Neuron (in vitro differentiated cells): Measurements from ENCODE around the gene TMEM109.

Experiments
- H2AFZ ChIP-seq: one replicate; pipeline ENCODE4 v1.6.1; 2013; ENCODE audit warnings: low read depth, mild to moderate bottlenecking, inconsistent platforms, low read length, moderate library complexity
- H3K27me3 ChIP-seq: one replicate; pipeline ENCODE4 v1.6.1; 2013; ENCODE audit warnings: low read length; ENCODE audit not compliant: insufficient read depth
- H3K36me3 ChIP-seq: one replicate; pipeline ENCODE4 v1.6.1; 2013; ENCODE audit warnings: low read length; ENCODE audit not compliant: insufficient read depth
- H3K4me1 ChIP-seq: one replicate; pipeline ENCODE4 v1.6.1; 2013; ENCODE audit warnings: low read length; ENCODE audit not compliant: insufficient read depth
- H3K4me3 ChIP-seq: 2 replicates; pipeline ENCODE4 v1.5.1; 2013; ENCODE audit warnings: mild to moderate bottlenecking, low read length, moderate library complexity
- H3K9me3 ChIP-seq: one replicate; pipeline ENCODE4 v1.6.1; 2013; ENCODE audit warnings: low read length

The TMEM109 gene

DNA sequence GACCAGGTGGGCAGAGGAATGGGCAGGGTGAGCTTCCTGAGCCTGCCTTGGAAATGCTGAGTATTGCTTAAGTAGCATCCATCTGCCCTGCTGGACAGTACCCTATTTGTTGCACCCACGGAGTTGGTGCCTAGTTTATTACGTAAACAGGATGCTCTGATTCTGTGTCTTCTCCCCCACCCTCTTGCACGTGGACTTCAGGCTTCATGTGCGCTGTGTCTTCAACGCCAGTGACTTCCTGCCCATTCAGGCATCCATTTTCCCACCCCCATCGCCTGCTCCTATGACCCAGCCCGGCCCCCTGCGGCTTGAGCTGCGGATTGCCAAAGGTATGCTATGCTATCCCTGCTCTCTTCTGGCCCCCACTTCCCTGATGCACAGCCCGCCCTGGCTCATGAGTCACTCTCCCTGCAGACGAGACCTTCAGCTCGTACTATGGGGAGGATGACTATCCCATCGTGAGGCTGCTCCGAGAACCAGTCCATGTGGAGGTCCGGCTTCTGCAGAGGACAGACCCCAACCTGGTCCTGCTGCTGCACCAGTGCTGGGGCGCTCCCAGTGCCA is 40.9 kb upstream of the TMEM109 start:
- no peaks in the 10 kb centered on the region for H3K9me3 ChIP-seq
- peaks cover 4% of the 10 kb centered on the region for H3K36me3 ChIP-seq
- H2AFZ ChIP-seq: no peak overlapping the region
- H3K4me1 ChIP-seq: no peaks in the 10 kb centered on the region
- H3K27me3 ChIP-seq: no peaks in the 10 kb centered on the region
- H3K4me3 ChIP-seq: no peak overlapping the region

DNA sequence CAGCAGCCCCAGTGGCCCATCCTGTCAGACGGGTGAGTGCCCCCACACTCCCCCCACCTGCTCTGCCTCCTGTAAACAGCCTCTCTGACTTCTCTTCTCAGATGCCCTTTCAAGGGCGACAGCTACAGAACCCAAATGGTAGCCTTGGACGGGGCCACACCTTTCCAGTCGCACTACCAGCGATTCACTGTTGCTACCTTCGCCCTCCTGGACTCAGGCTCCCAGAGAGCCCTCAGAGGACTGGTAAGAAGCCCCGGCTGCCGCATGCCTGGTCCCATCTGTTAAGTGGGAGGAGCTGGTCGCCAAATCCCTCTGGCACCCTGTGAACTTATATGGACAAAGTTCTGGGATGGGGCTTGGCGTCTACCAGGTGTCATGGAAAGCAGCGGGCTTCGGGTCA is 40.4 kb upstream of the TMEM109 start:
- no peak overlapping the region for H3K4me3 ChIP-seq
- no peak overlapping the region for H2AFZ ChIP-seq
- H3K36me3 ChIP-seq: peaks cover 5% of the 10 kb centered on the region
- no peaks in the 10 kb centered on the region for H3K27me3 ChIP-seq
- no peaks in the 10 kb centered on the region for H3K4me1 ChIP-seq
- H3K9me3 ChIP-seq: no peaks in the 10 kb centered on the region

DNA sequence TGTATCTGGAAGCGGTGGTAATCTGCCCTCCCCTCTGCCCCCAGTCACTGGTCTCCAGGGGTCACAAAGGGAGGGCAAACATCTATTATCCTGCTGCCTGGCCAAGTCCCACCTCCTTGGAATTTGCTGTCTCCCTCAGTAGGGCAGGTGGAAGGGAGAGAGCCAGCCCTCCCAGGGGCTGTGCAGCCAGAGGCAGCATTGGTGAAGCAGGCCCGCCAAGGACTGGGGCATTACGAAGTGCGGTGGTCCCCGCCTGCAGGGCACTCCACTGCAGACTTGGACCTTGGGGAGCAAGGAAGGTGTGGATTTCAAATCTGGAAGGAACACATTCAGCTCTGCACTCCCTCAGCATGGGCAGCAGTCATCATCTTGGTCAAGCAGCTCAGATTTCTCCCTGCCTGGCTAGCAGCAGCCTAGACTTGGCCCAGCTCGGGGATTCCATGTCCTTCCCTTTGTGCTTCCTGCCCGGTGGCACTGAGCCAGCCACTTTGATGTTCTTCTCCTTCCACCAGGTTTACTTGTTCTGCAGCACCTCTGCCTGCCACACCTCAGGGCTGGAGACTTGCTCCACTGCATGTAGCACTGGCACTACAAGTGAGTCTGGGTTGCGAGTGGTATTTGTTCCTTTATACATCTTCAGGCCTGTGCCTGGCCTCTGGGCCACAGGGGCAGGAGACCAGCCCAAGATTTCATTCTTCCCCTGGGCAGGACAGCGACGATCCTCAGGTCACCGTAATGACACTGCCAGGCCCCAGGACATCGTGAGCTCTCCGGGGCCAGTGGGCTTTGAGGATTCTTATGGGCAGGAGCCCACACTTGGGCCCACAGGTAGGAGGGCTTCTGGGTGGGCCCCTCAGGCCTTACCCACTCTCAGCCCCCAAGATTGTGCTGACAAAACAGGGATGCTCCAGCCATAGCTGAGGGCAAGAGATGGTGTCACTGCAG is 39.3 kb upstream of the TMEM109 start:
- H3K4me3 ChIP-seq: no peak overlapping the region
- no peaks in the 10 kb centered on the region for H3K9me3 ChIP-seq
- peaks cover 5% of the 10 kb centered on the region for H3K36me3 ChIP-seq
- no peaks in the 10 kb centered on the region for H3K4me1 ChIP-seq
- H2AFZ ChIP-seq: no peak overlapping the region
- no peaks in the 10 kb centered on the region for H3K27me3 ChIP-seq

DNA sequence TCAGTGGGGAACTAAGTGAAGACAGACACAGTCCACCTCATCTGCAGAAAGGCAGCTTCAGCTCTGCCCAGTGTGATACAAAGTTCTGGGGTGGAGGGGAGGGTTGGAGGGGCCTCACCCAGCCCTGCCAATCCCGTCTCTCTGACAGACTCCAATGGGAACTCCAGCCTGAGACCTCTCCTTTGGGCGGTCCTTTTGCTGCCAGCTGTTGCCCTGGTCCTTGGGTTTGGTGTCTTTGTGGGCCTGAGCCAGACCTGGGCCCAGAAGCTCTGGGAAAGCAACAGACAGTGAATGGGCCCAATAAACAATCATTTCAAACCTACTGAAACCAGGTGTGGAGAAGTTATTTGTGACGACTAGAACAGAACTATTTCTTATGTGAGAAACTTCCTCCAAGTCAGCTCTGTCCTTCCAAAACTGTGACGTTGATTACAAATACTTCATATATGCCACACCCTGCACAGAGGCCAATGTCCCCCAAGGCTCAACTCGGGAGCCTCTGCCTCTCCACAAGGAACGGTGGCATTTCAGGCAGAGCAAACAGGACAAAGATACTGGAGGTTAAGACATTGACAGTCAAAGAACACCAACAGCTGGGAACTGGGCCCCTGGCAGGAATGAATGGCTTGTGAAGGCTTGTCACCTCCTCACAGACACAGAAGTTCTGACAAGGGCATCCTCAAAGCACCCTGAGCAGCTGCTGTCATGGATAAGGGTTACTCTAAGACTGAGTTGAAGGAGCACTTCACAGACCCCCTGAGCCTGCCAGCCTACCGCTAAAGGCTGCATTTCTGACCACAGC is 38.4 kb upstream of the TMEM109 start:
- Histone ChIP-seq H3K27me3 (no peaks in the 10 kb centered on the region), H2AFZ (no peak overlapping the region), H3K4me3 (no peak overlapping the region), H3K9me3 (no peaks in the 10 kb centered on the region), H3K36me3 (peaks cover 11% of the 10 kb centered on the region), H3K4me1 (peaks cover 5% of the 10 kb centered on the region)

DNA sequence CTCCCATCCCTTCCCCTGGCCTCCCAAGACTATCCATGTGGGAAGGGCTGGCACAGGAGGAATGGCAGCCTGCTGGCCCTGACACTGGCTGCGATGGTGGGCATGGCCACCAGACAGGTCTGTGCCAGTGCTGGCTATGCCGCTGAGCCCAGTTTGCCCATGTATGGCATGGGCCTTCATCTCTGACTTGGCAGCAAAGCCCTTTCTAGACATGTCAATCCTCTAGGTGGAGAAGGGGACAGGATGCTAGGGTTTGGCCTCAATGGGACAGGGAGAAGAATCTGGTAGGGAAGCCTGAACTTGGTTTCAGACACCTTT is 37.8 kb upstream of the TMEM109 start:
- H2AFZ ChIP-seq: no peak overlapping the region
- peaks cover 10% of the 10 kb centered on the region for H3K4me1 ChIP-seq
- H3K4me3 ChIP-seq: no peak overlapping the region
- no peaks in the 10 kb centered on the region for H3K27me3 ChIP-seq
- H3K9me3 ChIP-seq: no peaks in the 10 kb centered on the region
- H3K36me3 ChIP-seq: peaks cover 11% of the 10 kb centered on the region

DNA sequence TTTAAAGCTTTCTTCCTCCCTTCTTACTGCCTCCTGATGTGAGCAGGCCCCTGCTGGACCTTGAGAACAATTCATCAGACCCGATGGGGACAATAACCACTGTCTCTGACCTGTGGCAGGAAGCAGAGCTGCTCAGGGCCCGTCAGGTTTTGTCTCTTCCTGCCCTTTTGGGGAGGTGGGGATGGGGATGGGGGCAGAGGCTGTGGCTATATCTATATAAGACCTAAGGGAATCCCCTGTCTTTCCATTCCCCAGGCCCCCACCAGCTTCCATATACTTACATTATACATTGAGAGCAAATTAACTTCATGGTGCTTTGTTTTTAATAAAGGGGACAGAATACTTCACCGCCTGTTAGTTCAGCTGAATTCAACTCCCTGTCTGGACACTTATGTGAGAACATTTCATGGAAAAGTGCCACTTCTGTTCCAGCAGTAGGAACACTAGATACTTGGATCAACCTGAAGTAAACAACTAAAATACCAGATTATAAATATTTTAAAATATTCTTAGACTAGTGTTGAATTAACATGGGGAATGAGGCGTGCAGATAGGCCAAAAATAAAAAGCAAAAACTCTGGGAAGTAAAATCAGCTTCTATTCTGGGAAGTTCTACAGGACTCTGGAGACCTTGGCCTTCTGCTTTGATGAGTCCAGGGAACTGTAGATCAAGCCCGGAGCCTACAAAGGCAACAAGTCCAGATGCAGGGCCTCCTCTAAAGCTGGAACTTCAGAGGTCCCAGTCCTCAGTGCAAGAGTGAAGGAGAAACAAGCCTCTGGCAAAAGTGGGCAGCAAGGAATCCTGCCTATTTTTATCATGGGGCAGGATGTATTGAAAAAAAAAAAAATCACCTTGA is 35.5 kb upstream of the TMEM109 start:
- Histone ChIP-seq H3K27me3 (no peaks in the 10 kb centered on the region), H3K36me3 (peaks cover 11% of the 10 kb centered on the region), H3K9me3 (no peaks in the 10 kb centered on the region), H2AFZ (no peak overlapping the region), H3K4me1 (peaks cover 16% of the 10 kb centered on the region), H3K4me3 (no peak overlapping the region)

DNA sequence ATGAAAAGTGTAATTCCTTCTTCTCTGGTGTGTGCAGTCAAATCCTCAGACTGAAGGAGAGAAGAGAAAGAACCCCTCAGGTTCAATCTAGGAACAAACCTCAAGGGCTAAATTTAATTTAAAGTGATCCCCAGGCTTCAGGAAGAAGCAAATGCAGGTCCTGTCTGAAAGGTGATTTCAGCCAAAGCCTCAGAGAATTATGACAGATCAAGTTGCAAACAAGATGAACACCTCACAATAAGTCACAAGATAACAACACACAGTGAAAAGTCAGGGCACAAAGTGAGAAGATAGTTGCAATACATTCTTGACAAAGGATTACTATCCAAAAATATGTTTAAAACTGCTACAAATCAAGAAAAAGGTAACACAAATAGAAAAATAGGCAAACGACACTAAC is 34.9 kb upstream of the TMEM109 start:
- Histone ChIP-seq H3K36me3 (peaks cover 11% of the 10 kb centered on the region), H2AFZ (no peak overlapping the region), H3K9me3 (no peaks in the 10 kb centered on the region), H3K4me1 (peaks cover 16% of the 10 kb centered on the region), H3K27me3 (no peaks in the 10 kb centered on the region), H3K4me3 (no peak overlapping the region)

DNA sequence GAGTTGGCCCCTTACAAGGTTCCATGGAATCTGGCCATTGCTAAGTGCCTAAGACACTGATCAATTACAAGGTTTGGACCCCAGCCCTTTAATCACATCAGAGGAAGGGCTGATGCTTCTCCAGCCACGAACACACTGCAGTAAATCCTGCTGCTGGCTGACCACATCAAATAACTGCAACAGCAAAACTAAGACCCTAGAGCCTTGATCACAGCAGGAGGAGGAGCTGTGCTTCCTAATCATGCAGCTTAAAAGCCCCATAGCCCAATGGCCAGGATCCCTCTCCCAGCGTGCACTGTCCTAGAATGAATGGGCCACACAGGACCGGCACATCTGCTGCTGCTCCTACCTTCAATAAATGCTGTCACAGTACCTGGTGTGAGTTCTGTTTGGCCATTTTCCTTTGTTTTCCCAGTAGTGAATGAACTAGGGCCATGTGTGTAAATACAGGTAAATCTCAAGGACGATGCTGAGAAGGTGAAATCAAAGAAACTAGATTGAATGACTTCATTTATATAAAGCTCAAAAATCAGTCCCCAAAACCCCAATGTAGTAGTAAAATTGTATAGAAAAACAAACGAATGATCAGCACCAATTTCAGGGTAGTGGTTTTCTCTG is 33.9 kb upstream of the TMEM109 start:
- Histone ChIP-seq H2AFZ (no peak overlapping the region), H3K27me3 (no peaks in the 10 kb centered on the region), H3K4me1 (peaks cover 16% of the 10 kb centered on the region), H3K4me3 (no peak overlapping the region), H3K9me3 (no peaks in the 10 kb centered on the region), H3K36me3 (peaks cover 11% of the 10 kb centered on the region)

DNA sequence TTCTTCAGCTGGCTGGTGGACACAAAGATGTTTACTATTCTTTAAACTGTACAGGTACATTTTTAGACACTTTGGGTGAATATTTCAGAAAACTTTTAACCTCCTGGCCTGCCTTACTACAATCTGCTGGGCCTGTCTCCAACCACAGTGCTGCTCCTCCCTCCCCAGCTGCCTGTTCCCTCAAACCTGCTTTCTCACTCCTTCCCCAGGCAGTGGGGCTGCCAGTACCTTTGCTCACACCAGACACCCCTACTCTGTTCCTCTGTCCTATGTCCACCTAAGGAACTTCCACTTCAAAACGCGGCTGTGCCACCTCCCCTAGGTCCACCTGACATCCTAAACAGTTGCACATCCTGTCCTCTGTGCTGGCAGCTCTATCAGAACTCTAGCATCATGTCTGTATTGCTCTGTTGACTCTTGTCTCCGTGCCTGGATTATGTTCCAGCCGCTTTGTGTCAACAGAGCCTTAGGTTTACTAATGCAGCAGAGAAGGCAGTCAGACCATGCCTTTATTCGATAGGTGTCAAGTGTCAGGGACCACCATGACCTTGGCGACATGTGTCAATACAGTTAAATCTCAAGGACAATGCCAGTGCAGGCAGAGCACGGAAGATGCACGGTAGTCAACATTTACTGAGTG is 33.2 kb upstream of the TMEM109 start:
- Histone ChIP-seq H3K9me3 (no peaks in the 10 kb centered on the region), H2AFZ (no peak overlapping the region), H3K4me3 (no peak overlapping the region), H3K36me3 (peaks cover 11% of the 10 kb centered on the region), H3K27me3 (no peaks in the 10 kb centered on the region), H3K4me1 (peaks cover 16% of the 10 kb centered on the region)

DNA sequence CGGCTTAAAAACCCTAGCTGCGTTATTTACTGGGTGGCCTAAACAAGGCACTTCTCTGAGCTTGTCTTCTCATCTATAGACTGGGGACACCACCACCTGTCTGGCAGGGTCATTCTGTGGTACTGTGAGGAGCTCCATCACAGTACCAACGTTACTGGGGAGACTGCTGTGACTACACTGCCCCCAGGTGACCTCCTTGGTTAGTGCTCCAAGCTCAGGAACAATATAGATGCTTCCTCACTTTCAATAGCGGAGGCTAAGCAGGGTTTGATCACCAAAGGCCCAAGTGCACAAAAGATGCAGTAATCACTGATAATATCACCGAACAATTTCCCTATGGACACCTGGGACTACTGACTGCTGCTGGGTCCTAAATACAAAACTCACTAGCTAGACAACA is 26.4 kb upstream of the TMEM109 start:
- no peaks in the 10 kb centered on the region for H3K9me3 ChIP-seq
- H3K27me3 ChIP-seq: no peaks in the 10 kb centered on the region
- H2AFZ ChIP-seq: no peak overlapping the region
- H3K4me1 ChIP-seq: no peaks in the 10 kb centered on the region
- H3K36me3 ChIP-seq: peaks cover 15% of the 10 kb centered on the region
- no peak overlapping the region for H3K4me3 ChIP-seq

DNA sequence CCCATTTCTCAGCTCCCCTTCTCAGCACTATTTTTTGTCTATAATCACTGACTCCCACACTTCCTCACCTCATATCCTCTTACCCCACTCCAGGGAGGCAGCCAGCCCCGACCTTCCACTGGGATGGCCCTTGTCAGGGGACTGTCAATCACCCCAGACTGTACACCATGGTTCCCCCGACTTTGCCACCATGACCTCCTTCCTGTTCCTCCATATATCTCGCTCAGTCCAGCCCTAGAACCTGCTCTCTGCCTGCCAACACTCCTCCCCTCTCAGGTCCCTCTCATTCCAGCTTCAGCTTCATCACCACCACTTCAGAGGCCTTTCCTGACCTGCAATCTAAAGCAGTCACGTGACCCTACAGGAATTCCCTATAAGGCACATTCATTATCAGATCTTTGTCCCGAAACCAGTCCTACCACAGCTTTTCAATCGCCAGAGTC is 24.1 kb upstream of the TMEM109 start:
- Histone ChIP-seq H3K36me3 (peaks cover 25% of the 10 kb centered on the region), H3K4me1 (no peaks in the 10 kb centered on the region), H2AFZ (no peak overlapping the region), H3K27me3 (no peaks in the 10 kb centered on the region), H3K9me3 (no peaks in the 10 kb centered on the region), H3K4me3 (no peak overlapping the region)

DNA sequence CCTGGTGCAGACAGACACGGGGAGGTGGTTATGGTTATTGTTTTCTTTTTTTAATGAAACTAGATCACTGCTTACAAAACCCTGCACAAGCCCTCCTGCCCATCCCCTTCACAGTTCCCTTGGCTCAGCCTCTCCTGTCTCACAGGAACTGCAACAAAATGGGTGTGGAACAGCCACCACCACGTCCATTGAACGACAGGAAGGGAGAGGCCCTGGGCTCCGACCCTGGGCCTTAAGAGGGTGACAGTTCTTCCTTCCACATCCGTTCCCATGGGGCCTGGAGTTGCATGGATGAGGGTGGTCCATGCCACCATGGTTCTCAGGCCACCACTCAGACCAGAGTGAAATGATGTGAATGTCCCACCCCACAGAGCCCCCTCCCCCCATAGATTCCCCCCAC is 23.3 kb upstream of the TMEM109 start:
- H3K36me3 ChIP-seq: peaks cover 31% of the 10 kb centered on the region
- no peaks in the 10 kb centered on the region for H3K27me3 ChIP-seq
- no peaks in the 10 kb centered on the region for H3K9me3 ChIP-seq
- no peak overlapping the region for H3K4me3 ChIP-seq
- H3K4me1 ChIP-seq: no peaks in the 10 kb centered on the region
- H2AFZ ChIP-seq: no peak overlapping the region
